IPS-18c (cell line): Measurements from ENCODE around the gene NRG3.
"Not testable (repeated sequence)": the region's sequence is repeated elsewhere in the genome, so short reads cannot be mapped to it uniquely, and the experiment has no call there.

Experiments
- H3K4me3 ChIP-seq: 2 replicates; pipeline ENCODE4 v1.7.0; 2013; ENCODE audit warnings: low read depth, mild to moderate bottlenecking, low read length, moderate library complexity; ENCODE audit not compliant: insufficient read depth
- H3K9me3 ChIP-seq: one replicate; pipeline ENCODE4 v1.6.1; 2013; ENCODE audit warnings: mild to moderate bottlenecking, low read length, moderate library complexity; ENCODE audit not compliant: control insufficient read depth, insufficient read depth

Gene NRG3

GRCh38 chr10:82645221-82645620 lies 770.2 kb downstream of the NRG3 start:
- Histone ChIP-seq H3K9me3 (no peaks in the 10 kb centered on the region), H3K4me3 (no peak overlapping the region)

- H3K9me3 ChIP-seq: no peaks in the 10 kb centered on the region
- H3K4me3 ChIP-seq: no peak overlapping the region
Measured at GRCh38 chr10:82653244-82654155, 778.5 kb downstream of the NRG3 start.

DNA sequence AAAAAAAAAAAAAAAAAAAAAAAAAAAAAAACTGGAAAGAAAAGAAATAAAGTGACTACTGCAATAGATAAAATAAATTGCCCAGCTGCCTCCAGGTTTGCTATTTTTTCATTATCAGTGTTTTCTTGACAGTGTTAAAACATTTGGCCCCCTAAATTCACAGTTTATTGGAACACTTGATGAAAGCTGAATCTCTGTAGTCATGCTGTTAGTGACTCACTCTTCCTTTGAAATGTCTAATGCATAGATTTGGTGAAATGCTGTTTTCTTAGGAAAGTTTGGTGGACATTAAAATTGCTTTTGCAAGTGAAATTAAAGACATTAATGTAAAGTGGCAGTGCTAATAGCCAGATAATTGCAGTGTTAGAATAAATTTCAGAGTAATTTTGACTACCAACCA lies 785.2 kb downstream of the NRG3 start:
- Histone ChIP-seq H3K9me3 (no peaks in the 10 kb centered on the region), H3K4me3 (no peak overlapping the region)

DNA sequence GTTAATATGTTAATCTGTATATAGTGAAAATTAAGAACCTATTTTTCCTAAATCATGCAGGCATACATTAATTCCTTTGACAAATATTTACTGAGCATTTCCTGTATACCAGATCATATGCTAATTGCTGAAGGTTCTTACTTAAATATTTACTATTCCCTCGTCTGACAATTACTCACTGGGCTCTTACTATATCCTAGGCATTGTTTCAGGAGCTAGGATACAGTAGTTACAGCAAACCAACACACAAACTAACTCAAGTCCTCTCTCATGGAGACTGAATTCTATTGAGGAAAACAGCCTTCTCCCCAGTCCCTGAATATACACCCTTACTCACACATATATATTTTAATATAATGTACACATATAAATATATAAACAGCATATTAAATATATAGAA lies 786.0 kb downstream of the NRG3 start:
- Histone ChIP-seq H3K9me3 (no peaks in the 10 kb centered on the region), H3K4me3 (no peak overlapping the region)

GRCh38 chr10:82661701-82662100 lies 786.7 kb downstream of the NRG3 start:
- Histone ChIP-seq H3K9me3 (no peaks in the 10 kb centered on the region), H3K4me3 (no peak overlapping the region)

- Histone ChIP-seq H3K9me3 (no peaks in the 10 kb centered on the region), H3K4me3 (no peak overlapping the region)
Measured at GRCh38 chr10:82668221-82668895, 793.4 kb downstream of the NRG3 start.

DNA sequence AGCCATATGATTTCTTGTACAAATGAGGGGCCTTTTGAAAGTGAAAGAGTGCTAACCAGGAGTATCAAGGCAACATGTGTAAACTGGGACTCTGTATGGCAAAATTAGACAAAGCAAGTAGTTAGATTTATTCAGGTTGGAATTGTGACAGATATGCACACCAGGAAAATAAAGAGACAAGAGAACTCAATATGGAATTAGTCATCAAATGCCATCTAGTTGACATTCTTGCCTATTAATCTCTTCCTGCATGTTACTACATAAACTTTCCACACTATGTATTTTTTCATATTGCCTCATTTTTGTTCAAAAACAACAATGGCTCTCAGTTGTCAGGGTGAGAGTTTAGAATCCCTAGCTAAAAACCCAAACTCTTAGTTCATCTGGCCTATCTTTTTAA lies 799.0 kb downstream of the NRG3 start:
- Histone ChIP-seq H3K9me3 (no peaks in the 10 kb centered on the region), H3K4me3 (no peak overlapping the region)

DNA sequence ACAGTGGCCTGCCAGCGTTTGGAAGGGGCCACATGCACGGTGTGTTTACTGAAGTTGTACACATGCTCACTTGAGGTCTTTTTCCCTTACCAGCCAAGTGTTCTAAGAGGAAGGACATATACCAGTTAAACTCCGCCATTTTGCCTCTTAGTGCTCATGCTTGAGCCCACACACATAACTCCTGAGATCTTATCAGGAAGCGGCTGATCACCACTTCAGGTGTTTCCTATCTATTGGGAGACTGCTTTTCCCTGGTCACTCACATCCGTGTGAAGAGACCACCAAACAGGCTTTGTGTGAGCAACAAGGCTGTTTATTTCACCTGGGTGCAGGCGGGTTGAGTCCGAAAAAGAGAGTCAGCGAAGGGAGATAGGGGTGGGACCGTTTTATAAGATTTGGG lies 802.9 kb downstream of the NRG3 start:
- H3K9me3 ChIP-seq, H3K4me3 ChIP-seq: not testable (repeated sequence)

DNA sequence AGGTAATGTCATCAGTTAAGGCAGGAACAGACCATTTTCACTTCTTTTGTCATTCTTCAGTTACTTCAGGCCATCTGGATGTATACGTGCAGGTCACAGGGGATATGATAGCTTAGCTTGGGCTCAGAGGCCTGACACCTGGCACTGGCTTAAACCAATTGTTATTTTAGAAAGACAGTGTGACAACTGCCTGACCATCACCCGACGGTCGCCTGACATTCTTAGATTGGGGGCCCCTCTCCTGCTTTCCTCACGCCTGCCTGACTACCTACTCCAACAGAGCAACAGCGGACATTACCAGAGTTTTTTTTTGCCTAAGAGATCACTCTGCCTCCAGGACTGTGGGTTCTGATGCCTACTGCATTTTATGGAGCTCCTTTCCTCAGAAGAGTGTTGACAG lies 803.5 kb downstream of the NRG3 start:
- H3K9me3 ChIP-seq, H3K4me3 ChIP-seq: not testable (repeated sequence)

DNA sequence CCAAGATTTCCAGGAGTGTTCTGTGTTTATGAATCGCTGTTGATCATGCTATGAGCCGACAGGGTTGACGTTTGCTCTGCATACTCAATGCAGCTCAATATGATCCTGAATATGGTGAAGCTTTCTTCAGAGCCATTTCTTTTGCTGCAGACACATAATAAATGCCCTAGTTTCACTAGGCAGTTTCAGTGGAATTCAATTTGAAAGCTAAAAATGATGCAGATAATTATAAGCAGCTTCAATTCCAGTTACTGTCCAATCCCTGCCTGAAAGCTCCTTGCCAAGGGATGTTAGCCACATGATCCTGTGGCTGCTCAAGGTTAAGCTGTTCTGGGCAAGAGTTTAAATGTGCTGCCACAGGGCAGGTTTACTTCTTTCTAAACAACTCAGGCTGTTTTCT lies 805.6 kb downstream of the NRG3 start:
- H3K9me3 ChIP-seq: no peaks in the 10 kb centered on the region

DNA sequence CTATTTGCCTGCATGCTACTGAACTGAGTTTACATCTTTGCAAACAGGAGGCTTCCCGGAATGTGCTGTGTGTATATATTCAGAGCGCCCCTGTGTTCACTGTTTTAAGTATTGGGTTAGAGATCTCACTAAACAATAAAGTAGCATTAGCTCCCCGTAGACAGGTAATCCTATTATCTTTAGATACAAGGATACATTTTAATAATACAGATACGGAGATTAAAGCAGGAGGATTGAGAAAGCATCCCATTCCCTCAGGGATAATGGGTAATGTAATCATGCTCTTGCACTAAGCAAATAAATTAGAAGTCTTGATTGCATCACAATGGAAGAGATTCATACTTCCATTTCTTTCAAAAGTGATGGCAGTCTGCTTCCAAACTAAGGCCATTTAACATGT lies 809.0 kb downstream of the NRG3 start:
- Histone ChIP-seq H3K4me3 (no peak overlapping the region), H3K9me3 (no peaks in the 10 kb centered on the region)

More for the DNA sequence above, 805.6 kb downstream of the NRG3 start:
- H3K4me3 ChIP-seq: no peak overlapping the region

DNA sequence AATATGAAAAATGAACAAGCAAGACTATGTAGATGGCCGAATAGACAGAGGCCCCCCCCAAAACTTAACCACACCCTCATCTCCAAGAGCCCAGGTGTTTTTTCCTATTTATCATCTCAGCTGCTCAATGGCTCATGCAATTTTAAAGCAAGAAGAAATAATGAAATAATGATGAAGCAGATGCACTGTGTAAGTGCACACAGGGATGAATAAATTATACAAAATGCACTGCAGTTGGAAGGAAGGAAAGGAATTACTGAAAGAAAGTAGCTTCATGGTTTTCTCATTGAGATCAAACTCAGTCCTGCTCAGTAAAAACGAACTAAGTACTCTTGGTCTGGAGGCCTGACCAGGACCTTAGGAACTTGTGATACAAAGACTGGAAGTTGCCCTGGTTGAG lies 810.1 kb downstream of the NRG3 start:
- no peaks in the 10 kb centered on the region for H3K9me3 ChIP-seq

DNA sequence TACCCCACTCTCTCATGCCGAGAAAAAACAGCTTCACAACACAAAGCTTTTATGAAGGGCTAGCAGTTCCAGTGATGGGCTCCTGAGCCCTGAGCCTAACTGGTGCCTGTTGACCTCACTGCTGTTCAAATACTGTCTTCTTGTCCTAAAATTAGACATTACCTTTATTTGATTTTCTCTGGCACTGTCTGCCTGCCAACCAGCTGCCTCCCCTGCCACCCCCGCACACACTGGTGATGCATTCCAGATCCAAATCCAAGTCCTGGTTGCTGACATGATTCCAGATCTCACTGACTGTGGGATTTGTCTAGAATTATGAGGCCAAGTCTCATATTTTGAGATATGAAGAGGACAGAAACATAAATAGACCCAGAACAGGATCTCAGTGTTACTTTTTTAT lies 816.2 kb downstream of the NRG3 start:
- Histone ChIP-seq H3K9me3 (no peaks in the 10 kb centered on the region), H3K4me3 (no peak overlapping the region)

More for the DNA sequence above, 810.1 kb downstream of the NRG3 start:
- H3K4me3 ChIP-seq: no peak overlapping the region

GRCh38 chr10:82692458-82692857 lies 817.5 kb downstream of the NRG3 start:
- Histone ChIP-seq H3K4me3 (no peak overlapping the region; the same call in 1 of the 2 replicates), H3K9me3 (no peaks in the 10 kb centered on the region)

DNA sequence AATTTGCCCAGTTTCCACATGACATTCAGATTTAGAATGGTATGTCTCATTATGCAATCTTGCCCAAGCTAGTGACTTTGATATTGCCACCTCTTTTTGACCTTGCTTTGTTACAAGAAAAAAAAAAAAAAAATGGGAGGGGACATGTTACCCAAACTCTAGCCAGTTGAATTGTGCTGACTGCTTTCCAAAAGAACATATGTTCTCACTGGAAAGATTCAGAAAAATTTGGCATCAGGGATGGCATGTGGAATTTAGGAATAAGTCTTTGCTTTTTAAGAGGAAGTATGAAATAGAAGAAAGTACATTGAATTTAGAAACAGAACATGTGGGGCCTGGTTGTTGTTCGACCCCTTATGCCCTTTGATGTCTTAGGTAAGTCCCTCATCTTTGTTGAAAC lies 846.8 kb downstream of the NRG3 start:
- no peak overlapping the region for H3K4me3 ChIP-seq
- peaks cover 2% of the 10 kb centered on the region for H3K9me3 ChIP-seq

DNA sequence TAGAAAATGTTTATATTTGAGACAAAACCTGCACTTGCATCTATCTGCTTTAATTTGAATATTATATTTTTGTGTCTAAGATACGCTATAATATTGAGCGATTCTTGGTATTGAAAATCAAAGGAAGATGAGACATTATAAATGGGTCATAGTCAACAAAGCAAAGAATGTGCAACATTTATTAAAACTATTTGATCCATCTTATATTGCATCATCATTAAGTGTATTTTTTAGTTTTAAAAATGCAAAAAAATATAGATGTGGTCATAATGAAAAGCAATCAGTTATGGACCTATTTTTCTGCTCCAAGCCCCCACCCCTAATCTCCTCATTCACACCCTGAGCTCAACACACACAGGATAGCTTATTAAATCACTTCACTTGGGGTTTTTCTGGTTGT lies 847.3 kb downstream of the NRG3 start:
- Histone ChIP-seq H3K9me3 (peaks cover 2% of the 10 kb centered on the region), H3K4me3 (no peak overlapping the region)

GRCh38 chr10:82736305-82736704 lies 861.3 kb downstream of the NRG3 start:
- Histone ChIP-seq H3K9me3 (no peaks in the 10 kb centered on the region), H3K4me3 (no peak overlapping the region)

GRCh38 chr10:82737549-82737948 lies 862.6 kb downstream of the NRG3 start:
- Histone ChIP-seq H3K4me3 (no peak overlapping the region), H3K9me3 (no peaks in the 10 kb centered on the region)
